Gastrocnemius medialis (tissue), 4 donors: Measurements from ENCODE around the gene CHCHD2. TPM values are rescaled to one million over a fixed set of nuclear protein-coding genes. Genes with fewer than 3 reads are reported as not detected.
"Not testable (repeated sequence)": the region's sequence is repeated elsewhere in the genome, so short reads cannot be mapped to it uniquely, and the experiment has no call there.

Source experiments
- ATAC-seq, 2 donors: fragments of 150-250 bp; one replicate each; pipeline ENCODE4 v1.9.1; 2016
- DNase-seq, 2 donors: peaks; one replicate each; pipeline ENCODE4 v3.0.0-alpha.2; 2019
- H3K27ac ChIP-seq, 4 donors: fragments of 200-600 bp; sonication (generic); 1 replicate in 1 of 4; 2 replicates in 3 of 4; pipeline ENCODE4 v1.5.1; 2016 to 2018; ENCODE audit warnings: mild to moderate bottlenecking in 2 of 4, moderate library complexity in 1 of 4
- H3K27me3 ChIP-seq, 3 donors: fragments of 200-600 bp; sonication (generic) in 2 of 3; 1 replicate in 1 of 3; 2 replicates in 2 of 3; pipeline versions ENCODE4 v1.5.1 to v1.6.0; 2016 to 2019; ENCODE audit warnings: mild to moderate bottlenecking in 1 of 3, moderate library complexity in 1 of 3
- H3K36me3 ChIP-seq, 2 donors: fragments of 200-600 bp; sonication (generic) in 1 of 2; one replicate each; pipeline ENCODE4 v1.5.1; 2017 to 2018
- H3K4me1 ChIP-seq, 2 donors: fragments of 200-600 bp; sonication (generic) in 1 of 2; one replicate each; pipeline ENCODE4 v1.5.1; 2016 to 2017; ENCODE audit warnings: mild to moderate bottlenecking in 2 of 2
- H3K4me3 ChIP-seq, 4 donors: fragments of 200-600 bp; sonication (generic) in 3 of 4; 1 replicate in 1 of 4; 2 replicates in 3 of 4; pipeline ENCODE4 v1.5.1; 2016 to 2019; ENCODE audit warnings: mild to moderate bottlenecking in 2 of 4
- H3K9me3 ChIP-seq, 3 donors: fragments of 200-600 bp; sonication (generic) in 2 of 3; 1 replicate in 1 of 3; 2 replicates in 2 of 3; pipeline ENCODE4 v1.5.1; 2016 to 2019
- CTCF ChIP-seq, 5 experiments: fragments of 450-650 bp in 3 of 5; fragments of 200-600 bp in 2 of 5; sonication (generic) in 2 of 5; IDR thresholded peaks in 4 of 5; conservative IDR thresholded peaks in 1 of 5; 1 replicate in 4 of 5; 2 replicates in 1 of 5; pipeline ENCODE4 v1.5.1; 2016 to 2019; ENCODE audit warnings: antibody characterized with exemption in 5 of 5, mild to moderate bottlenecking in 3 of 5, moderate library complexity in 3 of 5
- POLR2A ChIP-seq, 2 donors: fragments of 450-650 bp; IDR thresholded peaks; one replicate each; pipeline ENCODE4 v1.6.1; 2017; ENCODE audit warnings: antibody characterized with exemption in 2 of 2, mild to moderate bottlenecking in 2 of 2, moderate library complexity in 2 of 2
- in situ Hi-C, 4 donors: fragments of 200-750 bp; cut with MboI; loops; one replicate each; pipeline versions ENCODE4 v1.15.0 to v1.8.0; 2017; ENCODE audit warnings: low sequenced_read_pairs in 4 of 4
- intact Hi-C: fragments of 100-400 bp; cut with DNase I; formaldehyde crosslinking; loops from one replicate; pipeline ENCODE4 v1.15.1; 2023; ENCODE audit warnings: low total_unique reads
- total RNA-seq, 4 donors: library from RNA; depleted of rRNA; stranded (reverse); fragments of >200 nt; gene quantifications; one replicate each; pipeline versions ENCODE4 v1.1.0 to v1.2.3, GENCODE V29; 2016

Gene CHCHD2
- total RNA-seq, 4 donors from 2014 or later = 540 to 822 (median 655) TPM

GRCh38 chr7:56078196-56078595 lies 28.1 kb downstream of the CHCHD2 start:
- DNase-seq = peak in 1 of 2 donors; percentile 37
- Histone ChIP-seq H3K4me1 (peaks cover 48 to 61% of the 10 kb centered on the region in 2 donors), H3K36me3 (peaks cover 0 to 20% of the 10 kb centered on the region in 2 donors), H3K9me3 (no peaks in the 10 kb centered on the region), H3K27ac (peak overlapping the region; percentile 94 to 99 (median 95)), H3K27me3 (no peaks in the 10 kb centered on the region), H3K4me3 (no peak overlapping the region)
- TF ChIP-seq CTCF (IDR thresholded peaks at IDR 0.05 in 4 of 5, conservative IDR thresholded peaks at IDR 0.05 in 1 of 5) = no peak
- no peak for TF ChIP-seq POLR2A (IDR thresholded peaks at IDR 0.05)
- intact Hi-C loops = no loop called here
- in situ Hi-C loops = loop anchor here in 2 of 4 donors (10.0 to 25.0 kb wide), 3 partner anchors 73 to 441 kb away; no protein-coding TSS in a partner anchor
- no peak for ATAC-seq

GRCh38 chr7:56077681-56078080 lies 28.6 kb downstream of the CHCHD2 start:
- DNase-seq (peak in 1 of 2 donors; percentile 34), ATAC-seq (no peak)
- H3K36me3 ChIP-seq = peaks cover 0 to 23% of the 10 kb centered on the region in 2 donors
- peak overlapping the region; percentile 94 to 99 (median 95) for H3K27ac ChIP-seq
- in situ Hi-C loops = loop anchor here in 2 of 4 donors (10.0 to 25.0 kb wide), 3 partner anchors 73 to 440 kb away; no protein-coding TSS in a partner anchor
- no peak overlapping the region for H3K4me3 ChIP-seq
- TF ChIP-seq POLR2A (IDR thresholded peaks at IDR 0.05) = no peak
- no peaks in the 10 kb centered on the region for H3K27me3 ChIP-seq
- intact Hi-C loops = no loop called here
- H3K9me3 ChIP-seq = no peaks in the 10 kb centered on the region
- H3K4me1 ChIP-seq = peaks cover 43 to 56% of the 10 kb centered on the region in 2 donors

GRCh38 chr7:56074371-56074791 lies 31.9 kb downstream of the CHCHD2 start:
- intact Hi-C loops = loop anchor here (1.0 to 5.0 kb wide), 2 partner anchors 70 to 432 kb away; no protein-coding TSS in a partner anchor
- in situ Hi-C loops = loop anchor here in 3 of 4 donors (5.0 to 25.0 kb wide), 7 partner anchors 67 to 1312 kb away; partner anchors contain the start of genes LANCL2 (in 1 of the 3), MRPS17 (in 1 of the 3), NIPSNAP2 (in 1 of the 3) and SEC61G (in 1 of the 3)
- TF ChIP-seq CTCF (IDR thresholded peaks at IDR 0.05 in 4 of 5, conservative IDR thresholded peaks at IDR 0.05 in 1 of 5) = peak; percentile 79 to 95 (median 93)
- TF ChIP-seq POLR2A (IDR thresholded peaks at IDR 0.05) = no peak
- no peaks in the 10 kb centered on the region for H3K27me3 ChIP-seq
- H3K36me3 ChIP-seq = peaks cover 0 to 35% of the 10 kb centered on the region in 2 donors
- ATAC-seq (peak; percentile 81 to 84), DNase-seq (peak; percentile 70 to 89)
- H3K27ac ChIP-seq = peak overlapping the region; percentile 20 to 56 (median 44)
- no peaks in the 10 kb centered on the region for H3K9me3 ChIP-seq
- H3K4me3 ChIP-seq = no peak overlapping the region
- H3K4me1 ChIP-seq = peaks cover 11 to 23% of the 10 kb centered on the region in 2 donors

GRCh38 chr7:56066376-56066775 lies 39.9 kb downstream of the CHCHD2 start:
- DNase-seq, H3K4me1 ChIP-seq, H3K27me3 ChIP-seq, H3K27ac ChIP-seq, intact Hi-C loops, H3K9me3 ChIP-seq, H3K4me3 ChIP-seq, ATAC-seq: not testable (repeated sequence)
- in situ Hi-C loops = loop anchor here in 1 of 4 donors (25.0 kb wide), 3 partner anchors 104 to 1304 kb away; partner anchors contain the start of genes LANCL2, MRPS17, NIPSNAP2 and SEC61G
- peaks cover 0 to 48% of the 10 kb centered on the region in 2 donors for H3K36me3 ChIP-seq

- TF ChIP-seq CTCF (IDR thresholded peaks at IDR 0.05 in 4 of 5, conservative IDR thresholded peaks at IDR 0.05 in 1 of 5) = peak in 3 of 5 experiments; percentile 15 to 41 (median 31)
- peak; percentile 89 to 91 for TF ChIP-seq POLR2A (IDR thresholded peaks at IDR 0.05)
- intact Hi-C loops (loop anchor here (1.0 kb wide), 1 partner anchor 13 kb away; the partner anchor contains the start of genes CCT6A and PSPH), in situ Hi-C loops (loop anchor here in 1 of 4 donors (25.0 kb wide), 3 partner anchors 102 to 1302 kb away; partner anchors contain the start of genes LANCL2, MRPS17, NIPSNAP2 and SEC61G)
- Histone ChIP-seq H3K27me3 (no peaks in the 10 kb centered on the region), H3K9me3 (no peaks in the 10 kb centered on the region), H3K4me1 (peaks cover 6 to 13% of the 10 kb centered on the region in 2 donors), H3K36me3 (peaks cover 0 to 51% of the 10 kb centered on the region in 2 donors), H3K27ac (peak within 1 kb of the TSS; percentile 87 to 97 (median 95)), H3K4me3 (peak within 1 kb of the TSS; percentile 68 to 94 (median 91))
- ATAC-seq (peak; percentile 95), DNase-seq (peak; percentile 86 to 91)
Measured at GRCh38 chr7:56063882-56064625, 42.2 kb downstream of the CHCHD2 start, which contains the start of gene SUMF2. TSS of gene SUMF2 (plus strand) at chr7:56064286. CDS start at chr7:56064312, 26 bp downstream.
